HG03108 (cell line): ENCODE results near the gene SNORC.

Experiments used
- ATAC-seq: cut with Tn5 transposase; IDR thresholded peaks from one replicate; pipeline ENCODE4 v1.9.1; 2021; ENCODE audit warnings: moderate library complexity; ENCODE audit not compliant: unreplicated experiment

The SNORC gene

DNA sequence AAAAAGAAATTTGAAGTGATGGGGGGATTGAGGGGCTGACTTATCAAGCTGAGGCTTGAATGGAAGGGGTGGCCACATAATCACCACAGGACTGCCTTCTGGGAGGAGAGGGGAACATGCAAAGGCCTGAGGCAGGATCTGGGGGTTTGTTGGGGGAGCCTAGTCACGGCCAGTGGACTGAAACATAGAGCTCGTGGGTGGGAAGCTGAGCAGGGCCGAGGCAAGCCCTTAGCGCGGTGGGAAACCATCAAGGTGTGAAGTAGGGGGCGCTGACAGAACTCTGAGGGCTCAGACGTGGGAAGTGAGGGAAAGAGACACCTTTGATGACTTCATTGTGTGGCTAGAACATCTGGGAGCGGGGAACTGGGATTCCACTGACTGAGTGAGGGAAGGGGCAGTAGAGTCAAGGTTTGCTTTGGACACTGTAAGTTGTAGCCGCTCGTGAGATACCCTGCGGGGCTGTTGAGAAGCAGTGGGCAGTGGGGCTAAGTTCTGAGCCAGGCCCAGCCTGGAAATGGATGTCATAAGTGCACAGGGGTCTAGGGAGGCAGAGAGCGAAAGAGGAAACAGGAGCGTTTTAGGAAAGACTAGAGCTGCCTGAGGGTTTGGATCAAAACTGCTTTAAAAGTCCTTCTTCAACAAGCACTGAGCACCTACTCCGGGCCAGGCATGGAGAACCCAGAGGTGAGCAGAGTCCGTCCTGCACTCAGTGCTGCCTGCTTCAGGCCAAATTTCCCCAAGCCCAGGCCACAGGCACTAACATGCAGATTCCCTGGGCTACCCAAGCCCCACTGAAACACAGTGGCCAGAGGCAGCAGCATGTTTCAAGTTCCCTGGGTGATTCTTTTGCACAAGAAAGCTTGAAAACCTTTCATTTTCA, 686 bp upstream of the SNORC start:
- ATAC-seq: no peak

DNA sequence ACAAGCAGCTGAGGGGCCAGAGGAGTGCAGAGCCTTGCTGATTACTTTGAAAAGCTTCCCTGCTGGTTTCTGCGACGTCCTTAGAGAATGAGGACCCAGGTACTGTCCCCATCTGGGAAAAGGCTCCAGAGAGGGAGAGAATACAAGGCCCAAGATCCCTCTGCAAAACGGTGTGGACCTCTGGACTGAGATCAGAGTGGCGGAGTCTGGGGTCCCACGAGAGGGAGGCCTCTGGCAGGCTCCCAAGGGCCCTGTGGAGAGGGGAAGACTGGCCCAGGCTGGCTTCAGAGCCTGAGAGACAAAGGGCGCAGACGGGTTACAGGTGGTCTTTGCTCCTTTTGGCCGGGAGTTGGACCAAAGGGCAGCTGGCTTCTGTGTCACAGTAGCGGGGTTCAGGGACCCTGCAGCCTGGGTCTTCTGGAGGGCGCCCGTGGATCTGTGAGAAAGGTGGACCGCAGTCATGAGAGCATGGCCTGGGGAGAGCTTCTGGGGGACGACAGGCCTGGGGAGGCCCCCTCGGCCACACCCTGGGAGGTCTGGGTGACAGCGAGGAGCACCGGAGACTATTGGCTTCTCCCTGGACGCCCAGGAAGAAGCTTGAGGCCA, 805 bp downstream of the SNORC start:
- no peak for ATAC-seq

DNA sequence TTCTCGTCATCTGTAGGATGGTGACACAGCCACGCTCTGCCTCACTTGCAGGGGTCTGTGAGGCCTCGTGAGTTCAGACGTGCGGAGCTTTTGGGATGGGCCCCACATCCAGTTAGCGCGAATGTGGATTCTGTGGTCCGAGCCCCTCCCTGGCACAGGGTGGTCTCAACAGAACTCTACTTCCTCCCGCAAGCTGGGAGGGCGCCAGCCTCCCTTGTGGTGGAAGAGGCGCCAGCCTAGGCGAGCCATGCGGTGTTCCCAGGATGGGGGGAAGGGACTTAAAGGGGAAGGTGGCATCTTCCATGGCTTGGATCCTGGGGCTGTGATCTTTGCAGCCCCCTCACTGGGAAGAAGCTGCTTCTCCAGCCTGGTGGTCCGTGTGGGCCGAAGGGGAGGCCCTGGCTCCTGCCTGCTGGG, 1.4 kb downstream of the SNORC start:
- no peak for ATAC-seq

DNA sequence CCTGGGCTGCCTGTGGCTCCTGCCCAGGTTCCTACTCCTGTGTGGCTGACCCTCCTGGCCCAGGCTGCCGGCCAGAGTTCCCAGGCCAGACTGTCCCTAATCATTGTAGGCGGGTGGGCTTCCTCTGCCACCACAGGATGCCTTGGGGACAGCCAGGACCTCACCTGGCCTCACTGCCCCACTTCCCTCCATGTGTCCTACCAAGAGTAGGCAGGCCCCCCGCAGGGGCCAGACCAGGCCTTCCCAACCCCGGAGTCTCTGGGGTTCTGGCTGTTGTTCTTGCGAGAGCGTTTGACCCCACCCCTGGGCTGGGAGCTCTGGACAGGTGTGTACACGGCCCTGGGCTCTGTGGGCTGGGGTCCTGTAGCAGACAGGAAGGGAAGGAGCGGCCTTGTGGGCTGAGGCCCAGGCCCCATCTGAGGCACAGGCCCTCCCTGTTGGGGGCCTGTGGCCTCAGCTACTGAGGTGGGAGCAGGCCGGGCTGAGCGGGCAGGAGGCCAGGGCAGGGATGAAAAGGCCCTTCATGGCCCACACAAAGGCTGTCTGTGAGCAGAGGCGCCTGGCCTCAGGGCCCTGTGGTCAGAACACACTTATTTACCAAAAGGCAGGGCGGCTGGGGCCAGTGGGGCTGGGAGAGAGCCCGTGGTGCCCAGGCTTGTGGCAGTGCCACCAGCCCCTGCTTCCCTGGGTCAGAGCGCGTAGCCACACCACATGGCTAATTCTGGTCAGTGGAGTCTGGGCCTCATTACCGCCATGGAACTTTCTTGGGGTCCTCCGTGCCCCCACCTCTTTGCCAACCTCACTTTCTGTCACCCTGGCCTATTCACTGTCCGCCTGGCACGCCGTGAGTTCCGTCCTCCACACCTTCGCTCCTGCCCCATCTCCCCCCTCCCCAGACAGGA, 2.0 kb downstream of the SNORC start:
- no peak for ATAC-seq

DNA sequence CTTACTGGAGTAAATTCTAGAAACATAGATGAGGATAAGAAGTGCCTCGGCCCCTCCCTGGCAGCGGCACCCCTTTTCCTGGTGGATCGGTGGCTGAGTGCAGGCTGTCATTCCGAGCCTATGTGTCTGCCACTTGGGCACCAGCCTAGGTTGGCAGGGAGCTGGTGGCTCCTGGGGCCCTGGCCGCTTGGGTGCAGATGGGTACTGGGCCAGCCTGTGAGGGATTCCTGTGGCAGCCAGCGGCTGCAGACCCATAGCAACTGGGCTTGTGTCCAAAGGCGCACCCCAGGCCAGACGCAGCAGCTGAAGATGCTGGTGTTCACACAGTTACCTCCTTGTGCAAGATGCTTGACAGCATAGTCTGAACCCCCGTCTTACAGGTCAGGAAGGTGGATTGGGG, 2.8 kb downstream of the SNORC start:
- no peak for ATAC-seq

DNA sequence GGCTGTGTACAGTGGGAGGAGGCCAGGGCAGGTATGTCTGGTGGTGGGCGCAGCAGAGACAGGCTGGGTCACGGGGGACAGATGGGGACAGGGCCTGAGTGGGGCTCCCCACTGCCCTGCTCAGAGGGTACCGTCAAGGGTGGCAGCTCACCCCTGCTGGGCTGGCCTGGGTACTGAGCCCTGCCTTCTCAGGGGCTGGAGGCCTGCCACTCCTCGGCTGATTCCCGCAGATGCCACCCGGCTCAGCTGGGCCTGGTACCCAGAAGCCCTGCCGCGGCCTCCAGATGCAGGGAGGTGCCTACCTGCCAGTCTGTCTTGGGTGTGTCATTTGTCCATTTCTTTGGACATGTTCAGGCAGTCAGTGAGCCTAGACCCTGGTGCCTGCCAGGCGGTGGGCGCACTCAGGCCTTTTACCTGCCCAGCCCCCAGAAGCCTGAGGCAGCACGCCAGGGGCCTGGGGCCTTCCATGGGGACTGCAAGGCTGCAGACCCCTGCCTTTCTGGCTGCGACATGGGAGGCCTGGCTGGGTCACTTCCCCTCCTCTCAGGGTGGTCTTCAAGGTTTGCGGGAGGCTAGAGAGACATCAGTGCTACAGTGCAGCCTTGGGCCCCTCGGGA, 3.3 kb downstream of the SNORC start:
- ATAC-seq: no peak

DNA sequence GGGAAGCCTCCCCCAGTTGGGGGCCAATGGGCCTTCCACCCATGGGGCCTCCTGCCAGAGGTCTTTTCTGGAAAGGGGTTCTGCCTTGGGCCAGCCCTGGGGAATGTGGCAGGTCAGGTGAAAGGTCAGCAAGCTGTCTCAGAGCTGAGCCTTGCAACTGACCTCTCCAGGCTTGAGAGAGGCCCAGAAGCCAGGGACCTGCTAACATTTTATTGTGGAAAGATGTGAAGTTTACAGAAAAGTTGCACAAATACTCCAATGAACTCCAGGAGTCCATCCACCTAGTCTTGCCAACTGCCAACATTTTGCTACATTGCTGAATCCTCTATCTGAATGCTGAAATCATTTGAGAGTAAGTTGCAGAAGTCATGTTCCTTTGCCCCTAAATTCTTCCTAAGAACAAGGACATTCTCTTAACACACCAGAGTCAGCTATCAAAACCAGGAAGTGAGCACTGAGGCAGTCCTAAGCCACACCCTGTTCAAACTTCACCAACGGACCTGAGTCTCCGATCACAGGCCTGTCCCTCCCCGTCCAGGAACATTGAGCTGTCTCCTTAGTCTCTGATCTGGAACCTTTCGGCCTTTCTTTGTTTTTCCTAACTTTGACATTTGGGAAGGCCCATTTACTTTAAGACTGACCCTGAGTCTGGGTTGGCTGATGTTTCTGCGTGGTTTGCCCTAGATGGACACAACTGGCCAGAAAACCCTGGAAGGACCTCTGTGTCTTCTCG, 4.0 kb downstream of the SNORC start:
- no peak for ATAC-seq

DNA sequence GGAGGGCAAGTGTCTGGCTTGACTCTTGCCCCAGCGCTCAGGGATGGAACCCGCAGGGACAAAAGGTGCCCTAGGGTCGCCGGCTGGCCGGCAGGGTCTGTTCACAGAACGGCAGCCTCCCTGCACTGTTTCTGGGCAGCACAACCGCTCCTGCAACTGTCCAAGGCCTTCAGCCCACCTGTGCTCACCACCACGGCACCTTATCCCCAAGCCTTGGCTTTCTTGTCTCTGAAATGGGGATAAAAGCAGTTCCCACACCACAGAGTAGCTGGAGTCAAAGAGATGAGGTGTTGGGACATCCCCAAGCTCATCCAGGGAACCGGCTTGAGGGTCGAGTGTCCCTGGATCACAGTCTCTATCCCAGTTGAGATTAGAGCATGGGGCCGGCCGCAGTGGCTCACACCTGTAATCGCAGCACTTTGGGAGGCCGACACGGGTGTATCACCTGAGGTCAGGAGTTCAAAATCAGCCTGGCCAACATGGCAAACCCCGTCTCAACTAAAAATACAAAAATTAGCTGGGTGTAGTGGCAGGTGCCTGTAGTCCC, 4.7 kb downstream of the SNORC start:
- ATAC-seq: no peak

DNA sequence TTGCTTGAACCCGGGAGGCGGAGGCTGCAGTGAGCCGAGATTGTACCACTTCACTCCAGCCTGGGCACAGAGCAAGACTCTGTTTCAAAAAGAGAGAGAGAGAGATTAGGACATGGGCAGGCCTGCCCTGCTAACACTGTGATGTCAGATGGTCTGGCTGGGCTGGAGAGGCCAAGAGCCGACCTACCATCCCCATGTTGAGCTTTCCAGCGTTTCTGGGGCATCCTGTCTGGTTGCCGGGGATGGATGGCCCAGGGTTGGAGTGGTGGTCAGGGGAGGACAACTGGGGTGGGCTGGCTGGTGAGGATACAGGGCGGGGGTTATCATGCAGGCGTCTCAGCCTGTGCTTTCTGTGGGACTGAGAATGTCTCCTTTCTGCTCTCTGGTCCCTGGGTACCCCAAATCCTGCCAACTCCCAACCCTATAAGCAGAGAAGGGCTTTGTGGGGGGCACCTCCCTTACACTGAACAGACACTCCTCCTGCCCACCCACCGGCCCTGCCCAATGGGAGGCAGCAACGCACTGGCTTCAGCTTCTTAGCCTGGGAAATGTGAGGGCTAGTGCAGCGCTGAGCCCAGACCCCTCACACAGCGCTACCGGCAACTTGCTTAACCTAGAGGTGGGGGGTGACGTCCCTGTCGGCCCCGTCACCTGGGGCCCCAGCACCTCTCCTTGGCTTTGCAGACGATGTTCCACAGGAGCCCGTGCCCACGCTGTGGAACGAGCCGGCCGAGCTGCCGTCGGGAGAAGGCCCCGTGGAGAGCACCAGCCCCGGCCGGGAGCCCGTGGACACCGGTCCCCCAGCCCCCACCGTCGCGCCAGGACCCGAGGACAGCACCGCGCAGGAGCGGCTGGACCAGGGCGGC, 5.4 kb downstream of the SNORC start:
- ATAC-seq: no peak

DNA sequence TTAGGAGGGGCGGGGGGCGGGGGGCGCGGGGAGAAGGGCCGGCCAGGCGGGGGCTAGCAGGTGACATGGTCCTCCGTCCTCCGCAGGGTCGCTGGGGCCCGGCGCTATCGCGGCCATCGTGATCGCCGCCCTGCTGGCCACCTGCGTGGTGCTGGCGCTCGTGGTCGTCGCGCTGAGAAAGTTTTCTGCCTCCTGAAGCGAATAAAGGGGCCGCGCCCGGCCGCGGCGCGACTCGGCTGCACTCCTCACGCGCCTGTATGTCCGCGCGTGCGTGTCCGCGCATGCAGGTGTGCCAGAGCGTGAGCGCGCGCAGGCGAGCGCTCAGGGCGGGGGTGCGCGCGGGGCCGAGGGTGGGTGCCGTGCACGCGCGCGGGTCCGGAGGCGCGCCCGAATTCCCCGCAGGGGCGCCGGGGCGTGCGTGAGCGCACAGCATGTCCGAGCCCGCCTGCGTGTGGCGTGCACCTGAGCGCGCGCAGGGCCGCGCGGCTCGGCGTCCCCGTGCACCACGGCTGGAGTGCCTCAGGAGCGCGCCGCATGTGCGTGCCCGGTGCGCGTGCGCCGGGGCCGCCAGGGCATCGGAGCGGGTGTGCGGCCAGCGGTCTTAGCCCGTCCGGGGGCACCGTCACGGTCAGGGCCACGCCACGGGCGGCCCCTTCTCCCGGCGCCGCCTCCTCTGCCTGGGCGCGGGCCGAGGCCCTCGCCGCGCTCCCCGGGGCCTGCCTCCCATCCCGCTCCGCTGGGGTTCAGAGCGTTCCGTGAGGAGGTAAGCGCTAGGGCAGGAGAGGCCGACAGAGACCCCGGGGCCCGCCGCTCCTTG, 6.3 kb downstream of the SNORC start:
- no peak for ATAC-seq

DNA sequence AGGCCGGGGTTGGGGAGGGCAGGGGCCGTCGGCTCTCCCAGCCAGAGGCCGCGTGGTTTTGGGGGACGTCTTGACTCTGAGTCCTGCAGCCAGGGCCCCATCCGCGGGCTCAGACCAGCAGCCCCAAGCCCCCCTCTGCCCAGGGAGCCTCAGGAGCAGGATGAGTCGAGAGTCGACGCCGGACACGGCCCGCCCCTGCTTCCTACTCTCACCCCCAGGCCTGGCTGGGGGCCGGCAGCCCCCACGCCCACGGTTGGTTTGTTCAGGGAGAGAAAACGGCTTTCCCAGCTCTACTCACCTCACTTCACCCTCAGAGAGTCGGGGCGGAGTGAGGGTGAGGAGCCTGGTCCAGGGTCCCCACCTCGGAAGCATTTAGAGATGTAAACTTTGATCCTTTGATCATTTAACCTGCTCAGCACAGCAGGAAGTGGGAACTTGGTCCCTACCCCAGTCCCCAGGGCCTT, 6.9 kb downstream of the SNORC start:
- no peak for ATAC-seq

DNA sequence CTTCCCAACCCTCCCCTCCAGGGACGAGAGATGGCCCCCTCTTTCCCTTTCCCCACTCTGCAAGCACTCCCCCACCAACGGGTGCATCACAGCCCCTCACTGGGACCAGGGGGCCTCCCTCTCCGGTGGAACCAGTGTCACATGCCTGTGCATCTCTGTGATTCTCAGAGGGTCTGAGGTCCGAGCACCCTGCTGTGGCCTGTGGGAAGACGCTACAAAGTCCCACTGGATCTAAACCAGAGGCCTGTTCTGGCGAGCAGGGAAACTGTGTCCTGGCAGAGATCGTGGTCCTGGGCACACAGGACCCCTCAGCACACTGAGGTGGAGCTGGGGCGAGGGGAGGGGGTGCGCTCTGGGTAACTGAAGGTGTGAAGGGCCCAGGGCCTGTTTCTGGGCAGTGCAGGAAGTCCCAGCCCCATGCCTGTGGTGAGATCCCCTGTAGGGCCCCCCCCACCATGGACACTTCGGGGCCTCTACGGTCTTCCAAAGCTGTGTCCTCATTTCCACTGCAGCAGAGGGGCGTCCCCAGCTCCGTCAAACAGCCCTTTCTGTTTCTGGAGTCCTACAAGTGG, 8.0 kb downstream of the SNORC start:
- ATAC-seq: no peak

DNA sequence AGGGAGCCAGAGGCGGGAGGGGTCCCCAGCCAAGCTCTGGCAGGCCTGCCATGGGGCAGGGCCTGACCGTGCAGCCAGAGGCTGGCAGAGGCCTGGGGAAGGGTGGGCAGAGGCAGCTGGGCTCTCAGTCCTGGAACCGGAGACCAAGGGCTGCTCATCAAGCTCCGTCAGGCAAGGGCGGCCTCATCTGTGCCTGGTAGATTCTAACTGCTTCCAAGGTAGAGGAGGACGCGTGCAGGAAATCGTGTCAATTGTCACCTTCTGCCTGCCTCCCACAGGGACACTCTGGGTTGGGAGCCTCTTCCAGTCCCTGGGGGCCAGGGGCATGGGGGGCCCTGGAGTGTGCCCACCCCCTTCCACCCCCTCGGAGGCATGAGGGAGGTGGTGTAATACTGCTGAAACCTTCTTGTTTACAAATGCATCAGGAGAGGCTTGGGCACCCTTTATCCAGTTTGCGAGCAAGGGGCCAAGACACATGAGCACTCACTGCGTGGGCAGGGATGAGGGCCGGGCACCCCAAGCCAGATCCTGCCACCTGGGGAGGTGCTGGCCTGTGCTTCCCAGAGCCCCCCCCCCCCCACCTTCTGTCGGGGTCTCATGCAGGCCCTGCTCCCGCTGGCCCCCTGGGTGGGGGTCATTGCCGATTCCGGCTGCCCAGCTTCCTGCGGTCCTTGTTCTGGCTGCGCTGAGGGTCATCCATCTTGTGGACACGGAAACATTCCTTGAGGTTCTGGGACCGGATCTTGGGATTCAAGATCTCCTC, 9.0 kb downstream of the SNORC start:
- ATAC-seq: no peak

DNA sequence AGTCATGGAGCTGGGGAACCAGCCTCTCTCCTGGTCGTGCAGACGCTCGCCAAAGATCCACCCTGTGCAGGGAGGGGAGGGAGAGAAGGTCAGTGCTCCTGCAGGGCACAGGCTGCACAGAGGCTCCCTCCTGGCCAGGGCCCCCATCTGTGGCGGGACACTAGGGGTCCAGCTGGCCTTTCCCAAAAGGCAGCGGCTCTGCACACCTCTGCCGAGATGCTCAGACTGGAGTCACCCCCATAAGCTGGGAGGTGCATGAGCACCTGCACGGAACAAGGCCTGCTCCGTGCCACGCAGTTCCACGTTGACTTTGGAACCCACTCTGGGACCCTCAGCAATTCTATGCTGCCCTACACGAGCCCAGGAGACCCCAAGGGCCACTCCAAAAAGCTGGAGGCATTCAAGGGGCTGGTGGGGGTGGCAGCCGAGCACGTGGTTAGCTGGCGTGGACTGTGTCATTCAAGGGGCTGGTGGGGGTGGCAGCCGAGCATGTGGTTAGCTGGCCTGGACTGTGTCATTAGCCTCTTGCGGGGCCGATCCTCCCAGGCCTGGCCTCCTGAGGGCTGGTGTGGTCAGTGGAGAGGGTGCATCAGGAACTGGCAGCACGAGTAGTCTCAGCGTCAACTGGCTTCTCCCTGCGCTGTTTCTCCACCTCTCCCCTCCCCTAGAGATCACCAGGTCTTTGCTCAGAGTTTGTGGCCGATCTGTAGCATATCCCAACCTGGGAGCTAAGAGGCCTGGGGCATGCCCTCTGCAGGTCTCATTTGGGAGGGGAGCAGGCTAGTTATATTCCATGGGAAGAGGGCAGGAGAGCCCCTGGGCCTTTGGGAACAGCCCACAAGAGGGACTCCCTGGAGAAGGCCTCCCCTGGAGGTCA, 9.8 kb downstream of the SNORC start:
- no peak for ATAC-seq

DNA sequence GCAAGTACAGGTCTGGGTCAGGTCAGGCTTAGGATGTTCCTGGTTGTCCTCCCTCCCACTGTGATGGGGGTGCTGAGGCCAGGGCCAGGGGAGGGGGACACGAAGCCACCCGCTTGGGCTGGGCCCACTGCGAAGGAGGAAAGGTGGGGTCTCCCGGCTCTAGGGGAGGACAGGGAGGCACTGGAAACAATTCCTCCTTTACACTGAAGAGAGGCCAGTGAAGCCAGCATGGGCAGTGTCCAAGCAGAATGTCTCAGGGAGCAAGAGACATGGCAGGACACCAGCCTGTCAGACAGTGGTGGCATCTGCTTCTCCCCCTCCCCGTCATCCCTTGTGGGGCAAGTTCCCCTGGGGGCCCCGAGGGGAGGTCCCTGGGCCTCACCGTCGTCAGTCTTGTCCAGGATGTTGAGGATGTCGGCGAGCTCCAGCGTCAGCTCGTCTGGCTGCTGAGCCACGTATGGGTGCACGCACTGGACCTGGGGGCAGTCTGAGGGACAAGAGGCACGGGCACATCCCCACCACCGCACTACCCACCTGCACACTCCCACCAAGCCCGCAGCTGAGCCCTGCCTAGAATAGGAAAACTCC, 10.8 kb downstream of the SNORC start:
- ATAC-seq: no peak

DNA sequence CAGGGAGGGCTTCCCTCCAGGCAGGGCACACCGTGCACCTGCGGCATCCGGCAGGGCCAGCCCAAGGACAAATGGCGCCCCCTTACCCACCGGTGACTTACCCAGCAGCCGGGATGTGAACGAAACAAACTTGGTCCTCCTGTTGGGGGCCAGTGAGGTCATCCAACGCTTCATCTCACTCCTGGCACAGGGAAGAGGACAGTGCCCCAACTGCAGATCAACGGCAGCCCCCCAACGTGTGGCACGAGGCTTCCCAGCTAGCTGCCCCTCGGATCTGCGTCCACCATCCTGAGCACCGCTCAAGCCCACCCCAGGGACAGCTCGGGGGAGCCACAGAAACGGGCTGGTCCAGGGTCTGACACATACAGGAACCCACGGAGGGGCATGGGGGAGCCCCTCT, 12.0 kb downstream of the SNORC start:
- ATAC-seq: no peak
